ENCODE measurements around the gene TTPAL.

The TTPAL gene, protein sequence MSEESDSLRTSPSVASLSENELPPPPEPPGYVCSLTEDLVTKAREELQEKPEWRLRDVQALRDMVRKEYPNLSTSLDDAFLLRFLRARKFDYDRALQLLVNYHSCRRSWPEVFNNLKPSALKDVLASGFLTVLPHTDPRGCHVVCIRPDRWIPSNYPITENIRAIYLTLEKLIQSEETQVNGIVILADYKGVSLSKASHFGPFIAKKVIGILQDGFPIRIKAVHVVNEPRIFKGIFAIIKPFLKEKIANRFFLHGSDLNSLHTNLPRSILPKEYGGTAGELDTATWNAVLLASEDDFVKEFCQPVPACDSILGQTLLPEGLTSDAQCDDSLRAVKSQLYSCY
- total RNA-seq = 48.2 to 68.8 reads per million in 2 experiments

DNA sequence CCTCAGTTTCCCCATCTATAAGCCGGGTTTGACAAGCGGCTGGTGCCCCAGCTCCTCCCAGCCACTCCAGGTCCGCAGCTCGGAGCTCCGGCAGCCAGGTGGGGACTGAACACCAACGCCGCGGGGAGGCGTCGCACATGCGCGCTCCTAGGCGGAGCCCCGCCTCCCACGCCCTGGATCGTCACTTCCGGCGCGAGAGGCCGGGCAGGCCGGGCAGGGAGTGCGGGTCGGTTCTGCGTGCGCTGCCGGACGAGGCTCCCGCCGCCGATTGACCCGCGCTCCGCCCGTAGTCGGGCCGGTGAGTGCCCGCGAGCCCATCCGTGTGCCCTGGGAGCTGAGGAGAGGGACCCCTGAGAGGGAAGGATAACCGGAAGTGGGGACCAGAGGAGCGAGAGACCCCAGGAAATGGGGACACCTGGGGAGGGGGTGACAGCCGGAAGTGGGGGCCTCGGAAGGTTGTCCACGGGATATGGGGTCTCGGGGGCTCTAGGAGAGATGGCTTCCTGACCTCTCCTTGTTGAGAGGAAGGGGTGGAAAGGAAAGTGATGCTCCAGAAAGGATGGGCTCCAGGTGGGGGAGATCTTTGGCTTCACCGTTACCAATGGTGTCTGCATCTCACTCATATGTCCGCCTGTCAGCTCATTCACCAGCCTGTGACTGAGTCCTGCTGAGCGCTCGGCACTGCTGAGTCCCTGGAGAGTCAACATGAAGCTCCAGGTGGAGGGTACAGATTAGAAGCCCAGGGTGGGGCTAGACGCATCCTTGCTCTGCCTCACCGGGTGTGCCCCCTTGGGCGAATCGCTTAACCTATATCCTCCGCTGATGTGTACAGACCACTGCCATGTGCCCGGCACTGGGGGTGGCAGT lies at the start of gene TTPAL:
TTPAL (plus strand) TSS at position 181 of the 867 bp plus-strand sequence. CDS start 4,126 bp downstream, outside the sequence.
- DNase-seq (ENCODE audit: low read depth) = peak; percentile 82

- DNase-seq (ENCODE audit: low read depth) = no peak
These were observed 49.8 kb upstream of the TTPAL start for GRCh38 chr20:44425923-44426322.

DNA sequence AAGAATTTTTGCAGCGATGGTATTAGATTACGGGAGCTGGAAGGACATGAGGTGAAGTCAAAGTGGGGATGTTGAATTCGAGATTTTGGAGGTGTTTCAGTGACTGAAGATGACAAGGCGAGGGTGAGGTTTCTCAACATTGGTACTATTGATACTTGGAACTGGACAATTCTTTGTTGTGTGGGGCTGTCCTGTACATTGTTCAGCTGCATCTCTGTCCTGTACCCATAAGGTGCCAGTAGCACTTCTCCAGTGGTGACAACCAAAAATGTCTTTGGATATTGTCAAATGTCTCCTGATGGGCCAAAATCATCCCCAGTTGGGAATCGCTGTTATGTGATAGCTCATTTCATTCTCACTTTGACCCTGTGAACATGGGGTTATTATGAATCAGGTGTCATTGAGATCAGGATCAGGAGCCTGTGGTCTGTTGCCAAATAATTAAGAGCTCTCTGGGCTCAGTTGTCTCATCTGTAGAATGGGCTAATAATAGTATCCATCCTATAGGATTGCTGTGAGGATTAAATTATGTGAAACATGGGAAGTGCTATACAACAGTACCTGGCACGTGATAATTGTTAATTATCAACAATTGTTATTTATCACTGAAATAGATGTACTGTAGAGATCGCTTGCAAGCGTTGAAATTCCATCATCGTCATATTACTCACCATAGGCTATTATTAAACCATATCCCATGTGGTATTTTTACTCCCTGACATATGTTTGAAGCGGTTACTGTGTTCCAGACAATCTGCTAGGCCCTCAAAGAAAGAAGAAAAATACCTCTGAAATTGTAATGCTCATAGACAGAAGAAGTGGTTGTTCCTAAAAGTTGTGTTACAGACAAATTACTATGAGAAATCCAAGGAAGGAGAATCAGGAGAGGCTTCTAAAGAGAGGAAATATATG lies 48.5 kb upstream of the TTPAL start:
- no peak for DNase-seq (ENCODE audit: low read depth)

DNA sequence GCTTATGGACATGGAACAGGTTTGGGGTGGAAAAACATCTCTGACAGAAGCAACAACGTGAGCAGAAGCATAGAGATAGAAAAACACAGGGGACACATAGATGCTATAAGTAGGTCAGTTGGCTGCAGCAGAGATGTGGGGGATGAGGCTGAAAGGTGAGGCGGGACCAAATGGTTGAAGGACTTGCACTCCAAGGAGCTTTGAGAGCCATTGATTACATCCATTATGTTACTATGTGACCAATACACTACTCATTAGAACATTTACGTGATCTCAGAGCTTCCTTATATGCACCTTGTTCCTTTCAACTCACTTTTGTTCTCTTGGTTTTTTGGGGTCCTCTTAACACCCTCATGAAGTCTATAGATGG lies 47.9 kb upstream of the TTPAL start:
- DNase-seq (ENCODE audit: low read depth) = no peak

- DNase-seq (ENCODE audit: low read depth) = no peak
These were observed 47.3 kb upstream of the TTPAL start for GRCh38 chr20:44428174-44429016.

- DNase-seq (ENCODE audit: low read depth) = no peak
These were observed 46.7 kb upstream of the TTPAL start for GRCh38 chr20:44429017-44429339.

GRCh38 chr20:44429419-44430269 lies 46.0 kb upstream of the TTPAL start:
- no peak for DNase-seq (ENCODE audit: low read depth)

- no peak for DNase-seq (ENCODE audit: low read depth)
These were observed 45.2 kb upstream of the TTPAL start for GRCh38 chr20:44430270-44431065.

- DNase-seq (ENCODE audit: low read depth) = no peak
These were observed 44.6 kb upstream of the TTPAL start for GRCh38 chr20:44431118-44431501.

- no peak for DNase-seq (ENCODE audit: low read depth)
These were observed 44.0 kb upstream of the TTPAL start for GRCh38 chr20:44431502-44432234.

DNA sequence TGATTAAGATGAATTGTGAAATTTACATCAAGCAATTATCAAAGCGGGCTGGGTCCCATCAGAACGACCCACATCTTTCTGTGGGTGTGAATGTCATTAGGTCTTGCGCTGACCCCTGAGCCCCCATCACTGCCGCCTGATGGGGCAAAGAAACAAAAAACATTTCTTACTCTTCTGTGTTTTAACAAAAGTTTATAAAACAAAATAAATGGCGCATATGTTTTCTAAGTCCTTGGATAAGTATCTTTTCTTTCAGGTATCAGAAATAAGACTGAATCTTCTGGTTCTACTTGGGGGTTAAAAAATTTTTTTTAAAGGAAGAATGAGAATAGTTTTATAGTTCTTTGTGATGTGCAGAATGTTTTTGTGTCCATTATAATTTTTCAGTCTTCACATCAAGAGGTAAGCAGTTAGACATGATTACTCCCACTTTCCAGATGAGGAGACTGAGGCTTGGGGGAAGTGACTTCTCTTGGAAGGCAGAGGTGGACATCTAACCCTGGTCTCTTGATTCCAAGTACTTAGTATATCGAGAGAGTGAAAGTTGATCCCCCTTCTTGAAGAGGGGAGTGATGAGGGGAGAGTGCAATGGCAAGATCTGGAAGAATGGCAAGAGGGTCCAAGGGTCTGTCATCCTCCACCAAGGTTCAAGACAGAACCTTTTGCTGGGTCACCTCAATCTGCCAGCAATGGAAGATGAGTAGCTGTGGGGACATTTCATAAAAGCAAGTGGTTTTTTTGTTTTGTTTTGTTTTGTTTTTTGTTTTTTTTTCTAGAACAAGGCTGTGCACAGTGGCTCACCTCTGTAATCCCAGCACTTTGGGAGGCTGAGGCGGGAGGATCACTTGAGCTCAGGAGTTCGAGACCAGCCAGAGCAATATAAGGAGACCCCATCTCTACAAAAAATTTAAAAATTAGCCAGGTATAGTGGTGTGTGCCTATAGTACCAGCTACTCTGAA lies 42.8 kb upstream of the TTPAL start:
- DNase-seq (ENCODE audit: low read depth) = no peak

- no peak for DNase-seq (ENCODE audit: low read depth)
These were observed 41.7 kb upstream of the TTPAL start for GRCh38 chr20:44433751-44434538.

- no peak for DNase-seq (ENCODE audit: low read depth)
These were observed 39.9 kb upstream of the TTPAL start for GRCh38 chr20:44435630-44436335.

DNA sequence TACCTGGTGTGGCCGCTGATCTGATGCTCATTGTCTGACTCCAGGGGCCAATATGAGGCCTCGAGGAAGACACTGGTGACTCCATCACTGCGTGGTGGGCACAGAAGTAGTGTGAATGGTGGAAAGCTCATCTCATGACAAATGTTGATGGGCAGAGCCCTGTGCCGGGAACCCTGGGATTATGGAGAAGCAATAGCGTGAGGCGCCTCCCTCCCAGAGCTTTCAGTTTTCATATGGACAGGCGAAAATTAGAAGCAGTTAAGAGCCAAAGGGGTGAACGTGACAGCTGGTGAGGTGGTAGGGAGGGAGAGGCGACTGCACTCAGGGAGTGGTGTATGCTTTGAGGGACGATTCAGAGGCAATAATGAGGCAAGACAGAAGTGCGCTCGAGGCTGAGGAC lies 39.3 kb upstream of the TTPAL start:
- no peak for DNase-seq (ENCODE audit: low read depth)

GRCh38 chr20:44437497-44437896 lies 38.2 kb upstream of the TTPAL start:
- DNase-seq (ENCODE audit: low read depth) = no peak

DNA sequence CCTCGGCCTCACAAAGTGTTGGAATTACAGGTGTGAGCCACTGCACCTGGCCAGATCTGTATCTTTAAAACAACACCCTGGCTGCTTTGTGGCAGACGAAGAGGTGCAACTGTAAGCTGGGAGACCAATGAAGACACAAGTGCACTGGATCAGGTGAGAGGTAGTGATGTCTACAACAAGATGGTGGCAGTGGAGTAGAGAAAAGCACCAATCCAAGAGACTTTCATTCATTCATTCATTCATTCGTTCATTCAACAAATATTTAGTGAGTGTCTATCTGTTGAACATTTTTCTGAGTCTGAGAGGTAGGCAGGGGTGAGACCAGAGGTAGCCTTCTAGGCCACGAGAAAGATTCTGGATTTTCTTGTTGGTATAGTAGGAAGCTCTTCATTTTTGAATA lies 36.9 kb upstream of the TTPAL start:
- no peak for DNase-seq (ENCODE audit: low read depth)

Measured in T follicular helper cell (primary cell).